ENCODE measurements around the gene MOB4.
"Not testable (repeated sequence)": the region's sequence is repeated elsewhere in the genome, so short reads cannot be mapped to it uniquely, and the experiment has no call there.

MOB4 gene

GRCh38 chr2:197515739-197516392 lies at the start of gene MOB4:
MOB4 (plus strand) TSS chr2:197516066; CDS start chr2:197516087, 21 bp downstream.
- peak; percentile 93 to 98 for DNase-seq

- no peak for DNase-seq
Measured at GRCh38 chr2:197472166-197472565, 43.7 kb upstream of the MOB4 start.

- DNase-seq = no peak
Measured at GRCh38 chr2:197477797-197478196, 38.1 kb upstream of the MOB4 start.

GRCh38 chr2:197480165-197481036 lies 35.5 kb upstream of the MOB4 start:
- no peak for DNase-seq

GRCh38 chr2:197484248-197484647 lies 31.6 kb upstream of the MOB4 start:
- not testable (repeated sequence) for DNase-seq

GRCh38 chr2:197486175-197486574 lies 29.7 kb upstream of the MOB4 start:
- DNase-seq = no peak

GRCh38 chr2:197487385-197487784 lies 28.5 kb upstream of the MOB4 start:
- no peak for DNase-seq

GRCh38 chr2:197495433-197496134 lies 20.3 kb upstream of the MOB4 start:
- DNase-seq = no peak

- DNase-seq = no peak
Measured at GRCh38 chr2:197496695-197497094, 19.2 kb upstream of the MOB4 start.

- DNase-seq = no peak
Measured at GRCh38 chr2:197497326-197497725, 18.5 kb upstream of the MOB4 start.

- DNase-seq = no peak
Measured at GRCh38 chr2:197498235-197498936, 17.5 kb upstream of the MOB4 start.

- peak; percentile 51 to 56 for DNase-seq
Measured at GRCh38 chr2:197498937-197499593, 16.8 kb upstream of the MOB4 start.

GRCh38 chr2:197499594-197500502 lies 16.0 kb upstream of the MOB4 start, which contains the start of the genes HSPD1 and HSPE1:
HSPD1 (minus strand) TSS chr2:197499840; CDS start chr2:197498848, 992 bp downstream.
HSPE1 (plus strand) TSS chr2:197500379; CDS start chr2:197500437, 58 bp downstream.
- DNase-seq = peak; percentile 99 to 100

- peak; percentile 5 to 19 for DNase-seq
Measured at GRCh38 chr2:197500503-197501131, 15.2 kb upstream of the MOB4 start.

GRCh38 chr2:197502201-197502600 lies 13.7 kb upstream of the MOB4 start:
- DNase-seq = no peak

- DNase-seq = no peak
Measured at GRCh38 chr2:197502685-197503084, 13.2 kb upstream of the MOB4 start.

GRCh38 chr2:197504000-197504399 lies 11.9 kb upstream of the MOB4 start:
- DNase-seq = no peak

- no peak for DNase-seq
Measured at GRCh38 chr2:197504512-197504911, 11.4 kb upstream of the MOB4 start.

- DNase-seq = no peak
Measured at GRCh38 chr2:197506658-197507057, 9.2 kb upstream of the MOB4 start.

- no peak for DNase-seq
Measured at GRCh38 chr2:197513915-197514314, 2.0 kb upstream of the MOB4 start.

Measured in inflammatory macrophage treated with lipopolysaccharide for 1 hour (primary cell).